Stimulated activated CD4-positive, alpha-beta T cell treated with anti-CD3 and anti-CD28 coated beads, Interleukin-1b, Interleukin-23, amount 100 ng/mL, for 24 hours (primary cell): ENCODE results near the gene CAMTA1.

Experiments
- DNase-seq, 4 experiments: peaks; one replicate each; pipeline ENCODE4 v3.0.0-alpha.2; 2020; ENCODE audit warnings: low read depth in 4 of 4, low spot score in 1 of 4

CAMTA1 gene

DNA sequence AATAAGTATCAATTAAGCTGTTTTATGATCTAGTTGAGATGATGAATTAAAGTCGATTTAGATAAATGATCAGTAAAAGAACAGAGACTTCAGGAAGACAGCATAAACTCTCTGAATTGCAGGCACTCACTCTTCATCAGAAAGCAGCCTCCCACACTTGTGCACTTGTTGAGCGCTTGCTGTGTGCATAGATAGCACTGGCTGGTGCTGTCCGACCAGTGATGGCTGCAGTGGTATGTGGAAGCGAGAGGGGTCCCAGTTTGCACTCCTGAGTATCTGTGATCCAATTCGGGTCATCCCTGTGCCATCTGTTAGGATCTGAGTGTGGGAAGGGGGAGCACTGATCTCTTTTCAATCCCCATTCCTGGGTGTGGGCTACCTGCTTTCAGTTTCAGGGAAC, 137.8 kb downstream of the CAMTA1 start:
- DNase-seq, result no peak

DNA sequence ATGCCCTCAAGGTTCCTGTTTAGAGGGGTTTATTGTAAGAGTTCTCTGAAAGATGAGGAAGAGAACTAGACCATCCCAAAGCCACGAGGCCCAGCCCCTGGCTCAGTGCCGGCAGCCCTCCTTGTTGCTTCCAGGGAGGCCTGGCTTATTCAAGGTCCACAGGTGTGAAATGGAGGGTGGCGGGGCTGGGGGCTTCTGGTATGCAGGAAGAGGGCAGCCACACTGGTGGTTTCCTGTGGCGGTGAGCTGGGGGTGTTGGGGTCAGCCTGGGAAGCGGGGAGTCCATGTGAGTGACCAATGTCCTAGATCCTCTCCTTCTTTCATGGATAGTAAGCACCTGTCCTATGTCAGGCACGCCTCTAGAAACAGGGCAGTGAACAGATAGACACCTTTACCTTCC, 138.2 kb downstream of the CAMTA1 start:
- DNase-seq, result no peak

DNA sequence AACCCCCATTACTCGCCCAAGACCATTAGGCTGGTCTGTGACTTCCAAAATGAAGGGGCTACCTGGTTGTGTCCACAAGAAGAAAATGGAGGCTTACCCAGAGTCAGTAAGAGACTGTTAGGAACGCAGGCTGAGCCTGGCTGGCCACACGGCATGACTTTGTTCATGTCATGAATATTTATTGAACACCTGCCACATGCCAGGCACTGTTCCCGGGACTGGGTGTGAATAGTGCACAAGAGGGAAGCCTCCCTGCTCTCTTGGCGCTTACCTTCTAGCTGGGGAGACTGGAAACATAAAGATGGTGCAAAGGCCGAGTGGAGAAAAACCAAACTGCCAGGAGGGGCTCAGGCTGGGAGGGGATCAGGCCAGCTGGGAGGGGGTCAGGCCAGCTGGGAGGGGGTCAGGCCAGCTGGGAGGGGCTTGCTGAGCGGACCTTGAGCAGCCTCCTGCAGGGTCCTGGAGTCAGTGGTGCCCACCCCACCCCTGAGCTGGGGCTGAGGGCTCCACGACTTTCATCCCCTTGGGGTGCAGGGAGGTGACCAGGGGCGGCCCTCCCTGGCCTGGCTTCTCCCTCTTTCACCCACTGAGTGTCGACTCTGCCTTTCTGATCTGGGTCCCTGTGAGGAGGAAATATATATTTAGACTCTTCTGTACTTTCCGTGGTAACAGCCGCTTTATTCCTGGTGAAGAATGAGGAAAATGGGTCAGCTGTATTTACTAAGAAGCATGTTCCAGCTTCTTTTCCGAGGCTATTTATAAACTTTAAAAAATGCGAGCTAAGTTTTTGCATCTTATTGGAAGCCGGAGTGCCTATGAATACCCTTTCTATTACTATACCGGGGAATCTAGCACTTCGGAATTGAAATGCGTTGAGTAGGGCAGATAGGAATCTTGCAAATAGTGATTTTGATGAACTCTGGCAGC, 139.0 kb downstream of the CAMTA1 start:
- DNase-seq, result no peak

DNA sequence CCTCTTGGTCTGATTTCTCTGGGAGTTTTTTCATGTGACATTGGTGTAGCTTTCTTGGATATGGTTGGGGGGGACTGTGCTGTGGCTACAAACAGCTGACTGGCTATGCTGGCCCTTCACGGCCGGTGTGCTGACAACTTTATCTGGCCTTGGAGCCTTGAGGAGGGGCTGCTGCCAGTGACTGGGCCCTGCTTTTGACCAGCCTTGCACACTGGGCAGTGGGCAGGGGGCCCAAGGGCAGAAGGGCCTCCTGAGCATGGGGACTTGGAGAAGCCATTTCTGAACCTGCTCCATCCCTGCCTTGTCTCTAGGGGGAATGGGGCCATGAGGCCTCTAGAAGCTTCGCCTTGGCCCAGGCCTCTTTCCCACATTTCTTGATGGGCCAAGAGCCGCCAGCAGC, 139.6 kb downstream of the CAMTA1 start:
- DNase-seq, result no peak

DNA sequence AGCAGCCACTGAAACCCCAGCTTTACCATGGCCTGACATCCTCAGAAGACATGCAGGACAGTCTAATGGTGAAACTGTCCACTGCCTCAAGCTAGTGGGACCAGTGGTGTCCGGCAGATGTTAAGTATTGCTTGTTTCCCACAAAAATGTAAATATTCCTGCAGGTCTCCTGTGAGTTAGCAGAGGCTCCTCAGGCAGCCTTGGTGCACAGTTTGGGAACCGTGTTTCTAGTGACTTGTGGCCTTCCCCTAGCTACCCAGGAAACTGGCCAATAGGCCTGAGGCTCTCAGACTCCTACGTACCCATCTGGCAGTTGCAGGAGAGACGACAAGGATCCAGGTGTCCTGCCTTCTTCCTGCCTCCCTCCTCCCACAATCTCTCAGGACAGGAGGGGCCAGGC, 142.4 kb downstream of the CAMTA1 start:
- DNase-seq, result no peak

DNA sequence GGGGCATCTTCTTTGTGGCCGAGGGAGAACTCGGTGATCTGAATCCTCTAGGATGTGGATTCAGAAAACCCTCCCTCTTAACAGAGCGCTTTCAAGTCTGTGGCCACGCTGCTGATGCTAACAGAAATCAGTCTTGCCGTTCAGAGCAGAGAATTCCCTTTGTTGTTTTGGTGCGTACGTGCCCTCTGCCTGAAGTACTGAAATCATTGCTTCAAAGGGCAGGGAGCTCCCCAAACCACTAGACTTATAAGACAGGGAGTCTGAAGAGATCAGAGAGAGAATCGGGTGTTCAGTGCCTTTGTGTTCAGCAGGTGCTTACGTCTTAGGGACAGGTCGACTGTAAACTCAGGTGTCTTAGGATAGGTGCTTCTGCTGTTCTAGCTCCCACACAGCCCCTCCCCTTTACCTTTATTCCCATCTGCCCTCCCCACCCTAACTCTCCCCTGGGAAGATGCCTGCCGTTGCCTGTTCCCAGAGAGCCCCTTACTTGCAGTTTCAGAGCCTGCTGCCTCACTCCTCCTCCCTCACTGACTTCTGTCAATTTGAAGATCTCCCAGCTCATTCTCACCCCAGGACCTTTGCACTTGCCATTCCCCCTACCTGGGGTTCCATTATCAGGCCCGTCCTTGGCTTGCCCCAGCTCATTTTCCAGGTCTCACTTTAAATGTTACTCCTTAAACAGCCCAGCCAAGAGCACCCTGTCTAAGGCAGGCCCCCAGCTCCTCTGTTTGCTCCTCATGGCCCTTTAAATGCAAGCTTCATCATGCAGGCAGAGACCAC, 143.0 kb downstream of the CAMTA1 start:
- no peak for DNase-seq

DNA sequence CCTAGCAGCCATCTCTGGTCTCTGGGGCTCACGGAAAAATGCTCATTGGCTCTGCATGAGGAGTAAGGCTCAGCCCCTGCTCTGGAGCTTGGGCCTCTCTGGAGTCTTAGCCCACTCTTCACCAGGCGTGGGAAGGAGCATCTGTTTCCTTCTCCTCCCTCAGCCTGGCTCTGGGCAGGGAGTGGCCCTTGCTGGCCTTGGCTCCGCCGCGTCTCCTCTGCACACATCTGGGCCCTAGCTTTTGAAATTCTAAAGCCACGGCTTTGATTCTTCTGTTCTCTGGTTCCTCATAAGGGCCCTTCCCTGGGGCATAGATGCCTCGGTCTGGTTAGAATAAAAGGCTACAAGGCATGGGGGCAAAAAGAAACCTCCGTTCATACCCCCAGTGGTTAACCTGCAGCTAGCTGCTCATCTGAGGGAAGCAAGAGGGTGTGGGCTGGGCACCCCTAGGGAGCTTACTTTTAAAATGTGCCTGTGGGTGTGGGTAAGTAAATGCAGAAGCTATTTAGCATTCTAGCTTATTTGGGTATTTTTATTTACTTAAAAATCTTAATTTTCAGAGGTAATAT, 145.6 kb downstream of the CAMTA1 start:
- no peak for DNase-seq

DNA sequence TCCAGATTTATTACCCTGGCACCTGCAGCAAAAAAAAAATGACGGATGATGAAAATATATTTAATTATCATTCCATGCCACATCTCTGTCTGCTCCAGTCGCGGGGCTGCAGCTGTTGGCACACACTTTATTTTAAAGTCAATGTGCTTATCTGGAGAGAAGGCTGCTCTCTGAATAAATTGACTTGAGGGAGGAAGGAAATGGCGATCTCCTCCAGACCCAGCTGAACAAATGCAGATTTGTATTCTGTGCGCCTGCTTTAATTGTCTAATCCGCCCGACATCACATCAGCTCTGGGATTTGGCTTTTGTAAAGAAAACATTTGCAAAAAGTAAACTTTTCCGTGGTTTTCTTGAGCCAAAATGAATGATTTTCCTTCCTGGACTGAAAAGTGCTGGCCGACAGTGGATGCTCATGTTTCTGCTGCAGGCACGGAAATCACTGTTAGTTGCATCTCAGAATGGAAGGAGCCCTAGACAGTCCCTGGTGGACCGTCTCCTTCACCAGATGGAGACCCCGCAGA, 150.2 kb downstream of the CAMTA1 start:
- DNase-seq, result no peak

DNA sequence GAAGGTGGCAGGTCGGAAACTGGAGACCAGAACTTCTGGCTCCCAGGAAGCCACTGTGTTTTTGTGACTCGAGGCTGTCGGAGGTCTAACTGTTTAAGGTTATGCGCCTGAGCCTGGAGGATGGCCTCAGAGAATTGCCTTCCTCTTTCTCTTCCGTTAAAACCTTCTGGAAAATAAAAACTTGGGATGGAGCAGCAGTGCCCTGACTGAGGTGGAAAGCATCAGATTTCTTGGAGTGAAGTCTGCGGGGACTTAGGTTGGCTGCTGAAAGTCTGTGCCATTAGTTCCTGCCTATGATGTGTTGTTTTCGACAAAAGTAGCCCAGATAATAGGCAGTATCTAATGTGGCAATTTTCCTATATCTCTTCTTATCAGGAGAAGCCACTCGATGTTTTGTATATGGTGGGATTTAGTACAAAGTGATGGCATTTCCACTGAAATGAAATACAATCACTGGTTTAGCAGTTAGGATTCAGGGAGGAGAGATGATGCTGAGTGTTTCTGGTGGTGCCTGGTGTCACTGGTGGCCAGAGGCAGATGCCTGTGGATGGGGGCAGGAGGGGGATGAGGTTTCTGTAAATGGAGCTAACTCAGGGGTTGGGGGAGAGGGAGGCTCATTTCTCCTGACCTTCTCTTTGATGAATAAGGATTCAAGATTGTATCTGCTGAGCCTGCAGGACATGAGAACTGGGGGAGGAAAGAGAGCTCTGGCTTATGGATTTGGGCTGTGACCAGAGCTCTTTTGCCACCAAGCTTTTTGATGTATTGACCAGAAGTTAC, 150.8 kb downstream of the CAMTA1 start:
- DNase-seq, result no peak

DNA sequence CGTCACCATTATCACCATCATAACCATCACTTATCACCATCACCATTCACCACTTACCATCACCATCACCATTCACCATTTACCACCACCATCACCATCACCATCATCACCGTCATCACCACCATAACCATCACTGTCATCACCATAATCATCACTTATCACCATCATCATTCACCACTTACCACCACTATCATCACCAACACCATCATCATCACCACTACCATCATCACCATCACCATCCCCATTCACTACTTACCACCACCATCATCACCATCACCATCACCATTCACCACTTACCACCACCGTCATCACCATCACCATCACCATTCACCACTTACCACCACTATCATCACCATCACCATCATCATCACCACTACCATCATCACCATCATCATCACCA, 151.8 kb downstream of the CAMTA1 start:
- no peak for DNase-seq

DNA sequence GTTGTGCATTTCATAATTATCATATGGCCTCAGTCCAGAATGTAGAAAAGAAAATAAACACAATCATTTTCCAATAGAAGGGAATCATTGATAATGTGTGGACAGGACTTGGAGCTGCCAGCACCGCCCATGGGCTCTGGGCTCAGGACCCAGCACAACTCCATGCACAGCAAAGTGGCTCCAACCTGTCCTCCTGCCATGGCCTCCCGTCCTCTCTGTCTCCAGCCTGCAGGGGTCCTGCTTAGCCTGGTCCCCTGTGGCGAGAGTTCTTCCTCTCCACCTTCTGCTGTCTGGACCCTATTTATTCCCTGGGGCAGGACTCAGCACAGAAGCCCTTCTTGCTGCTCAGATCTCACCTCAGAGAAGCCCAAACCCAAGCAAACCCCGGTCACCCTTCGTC, 154.1 kb downstream of the CAMTA1 start:
- DNase-seq, result no peak

DNA sequence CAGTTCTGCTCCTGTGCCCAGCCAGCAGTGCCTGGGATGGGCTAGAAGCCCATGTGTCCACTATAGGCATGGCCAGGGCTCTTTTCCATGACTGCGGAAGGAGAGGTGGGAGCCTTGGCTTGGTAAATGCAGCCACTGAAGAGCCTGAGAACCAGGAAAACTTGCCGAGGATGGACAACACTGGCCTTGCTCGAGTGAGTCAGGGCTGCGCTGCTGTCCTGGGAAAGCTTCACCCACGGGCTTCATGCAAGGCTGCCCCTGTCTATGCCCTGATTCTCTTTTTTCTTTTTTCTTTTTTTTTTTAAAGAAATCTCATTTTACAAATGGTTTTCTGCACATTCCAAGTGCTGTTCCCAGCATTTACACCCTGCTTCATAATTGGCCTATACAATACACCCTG, 156.5 kb downstream of the CAMTA1 start:
- DNase-seq, result no peak

DNA sequence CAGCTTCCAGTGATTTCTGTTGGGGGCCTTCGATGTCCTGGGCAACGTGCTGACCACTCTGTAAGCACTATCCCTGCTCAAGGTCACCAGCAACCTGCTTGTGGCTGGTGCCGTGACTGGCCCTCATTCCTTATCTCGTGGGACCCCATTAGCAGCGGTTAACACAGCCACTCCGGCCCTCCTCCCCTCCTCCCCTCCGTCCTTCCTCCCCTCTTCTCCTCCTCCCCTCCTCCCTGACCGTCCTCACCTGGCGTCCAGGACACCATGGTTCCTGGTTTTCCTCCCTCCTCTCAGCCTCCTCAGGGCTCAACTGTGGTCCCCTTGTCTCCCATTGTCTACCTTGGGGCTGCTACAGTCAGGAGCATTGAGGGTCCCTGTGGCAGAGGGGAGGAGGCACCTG, 157.7 kb downstream of the CAMTA1 start:
- no peak for DNase-seq

DNA sequence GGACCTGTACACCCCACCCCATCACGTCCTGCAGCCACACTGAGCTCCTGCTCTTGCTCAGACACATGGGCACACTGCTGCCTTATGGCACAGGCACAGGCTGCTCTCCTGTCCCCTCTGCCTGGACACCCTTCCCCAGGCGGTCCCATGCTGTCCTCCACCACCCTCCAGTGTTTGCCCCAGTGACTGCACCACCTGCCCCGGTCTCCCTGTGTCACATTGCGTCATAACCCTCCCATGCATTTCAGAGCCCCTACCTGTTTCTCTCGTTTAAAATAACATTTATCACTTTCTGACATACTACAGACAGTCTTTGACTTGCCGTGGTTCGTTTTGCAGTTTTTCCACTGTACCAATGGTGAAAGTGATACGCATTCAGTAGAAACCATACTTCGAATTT, 159.2 kb downstream of the CAMTA1 start:
- no peak for DNase-seq

DNA sequence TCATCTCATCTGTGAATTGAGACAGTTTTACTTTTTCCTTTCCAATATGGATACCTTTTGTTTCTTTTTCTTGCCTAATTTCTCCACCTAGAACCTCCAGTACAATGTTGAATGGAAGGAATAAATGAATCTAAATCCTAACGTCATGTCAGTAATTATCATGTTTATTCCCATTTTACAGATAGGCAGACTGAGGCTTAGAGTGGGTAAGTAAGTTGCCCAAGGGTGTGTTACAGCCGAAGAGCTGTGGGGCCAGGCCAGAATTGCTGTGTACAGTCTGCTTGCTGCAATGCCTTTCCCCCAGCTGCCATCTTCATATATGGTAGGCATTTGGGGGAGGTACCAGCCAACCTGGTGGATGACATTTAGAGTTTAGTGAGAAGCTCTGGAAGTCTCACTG, 162.7 kb downstream of the CAMTA1 start:
- DNase-seq, result no peak

DNA sequence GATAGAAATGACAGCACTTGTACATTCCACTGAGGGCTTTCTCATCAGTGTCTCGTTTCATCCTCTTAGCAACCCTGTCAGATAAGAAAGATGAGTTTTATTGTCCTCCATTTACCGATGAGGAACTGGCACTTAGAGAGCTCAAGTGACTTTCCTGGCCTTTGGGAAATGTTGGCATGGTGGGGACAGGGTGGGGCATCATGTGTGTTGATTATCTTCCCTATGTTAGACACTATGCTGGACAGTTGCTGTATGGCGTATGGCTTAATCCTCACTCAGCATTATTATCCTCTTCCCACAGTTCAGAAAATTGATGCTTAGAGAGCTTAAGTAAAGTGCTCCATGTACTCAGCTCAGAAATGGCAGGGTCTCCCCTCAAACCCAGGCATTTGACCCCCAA, 163.2 kb downstream of the CAMTA1 start:
- no peak for DNase-seq

DNA sequence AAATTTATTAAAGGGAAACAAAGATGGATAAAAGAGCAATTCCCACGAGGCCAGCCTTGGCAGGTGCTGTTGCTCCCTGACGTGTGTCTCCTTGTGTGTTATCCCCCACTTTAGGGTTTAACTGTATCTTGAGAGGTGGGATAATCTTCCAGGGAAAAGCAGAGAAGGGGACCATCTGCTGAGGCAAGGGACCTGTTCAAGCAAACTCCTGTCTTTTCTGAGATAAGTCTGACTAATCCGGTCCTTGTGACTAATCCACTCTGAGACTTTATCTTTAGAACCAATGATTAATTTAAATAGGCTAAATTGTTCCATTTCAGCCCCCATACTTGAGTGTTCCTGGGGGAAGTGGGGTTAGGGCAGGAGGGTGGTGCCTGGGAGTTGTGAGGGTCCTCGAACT, 163.6 kb downstream of the CAMTA1 start:
- DNase-seq, result no peak

DNA sequence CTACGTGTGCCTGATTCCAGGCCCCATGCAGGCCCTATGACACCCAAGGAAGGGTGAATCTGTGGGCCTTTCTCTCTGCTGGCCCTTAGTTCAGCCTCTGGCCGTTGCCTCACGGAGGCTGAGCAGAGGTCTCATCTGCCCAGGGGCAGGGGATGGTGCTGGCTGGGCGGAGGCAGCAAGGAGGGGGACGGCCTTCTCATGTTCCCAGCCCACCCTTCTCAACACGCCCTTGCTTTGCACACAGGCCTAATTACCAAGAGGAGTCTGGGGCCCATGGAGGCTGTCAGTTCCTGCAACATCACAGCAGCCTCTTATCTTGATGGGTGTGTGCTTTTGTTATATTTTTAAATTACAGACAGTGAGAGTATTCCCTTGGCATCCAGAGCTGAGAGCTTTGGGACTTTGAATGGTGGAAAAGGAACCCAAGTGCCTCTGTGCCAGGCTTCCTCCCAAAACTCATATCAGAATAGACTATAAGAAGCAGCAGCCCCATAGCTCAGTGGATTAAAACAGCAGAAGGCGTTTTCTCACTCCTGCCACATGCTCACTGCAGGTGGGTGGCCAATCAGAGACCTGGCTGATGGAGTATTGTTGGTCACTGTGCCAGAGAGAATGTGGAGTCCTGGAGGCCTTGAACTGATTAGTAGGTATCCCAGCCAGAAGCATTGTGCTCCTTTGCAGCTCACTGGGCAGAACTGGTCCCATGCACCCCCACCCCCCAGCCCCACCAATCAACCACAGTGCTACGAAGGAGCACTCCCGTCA, 164.9 kb downstream of the CAMTA1 start:
- DNase-seq, result no peak

DNA sequence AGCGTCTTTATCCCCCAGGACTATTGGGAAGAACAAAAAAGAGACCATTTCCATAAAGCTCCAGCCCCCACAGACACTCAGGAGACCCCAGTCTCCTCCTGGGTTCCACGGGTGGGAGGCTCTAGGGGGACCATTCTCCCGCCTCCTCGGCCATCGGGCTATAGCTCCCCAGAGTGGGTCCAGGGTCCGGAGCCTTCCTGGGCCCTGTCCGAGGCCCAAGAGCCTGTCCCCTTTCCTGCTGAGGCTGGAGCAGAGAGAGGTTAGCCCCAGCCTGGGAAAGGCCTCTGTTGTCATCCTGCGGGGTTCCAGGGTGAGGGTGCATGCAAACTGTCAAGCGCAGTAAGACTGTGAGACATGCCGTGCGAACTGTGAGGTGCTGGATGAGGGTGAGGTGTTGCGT, 166.3 kb downstream of the CAMTA1 start:
- no peak for DNase-seq

DNA sequence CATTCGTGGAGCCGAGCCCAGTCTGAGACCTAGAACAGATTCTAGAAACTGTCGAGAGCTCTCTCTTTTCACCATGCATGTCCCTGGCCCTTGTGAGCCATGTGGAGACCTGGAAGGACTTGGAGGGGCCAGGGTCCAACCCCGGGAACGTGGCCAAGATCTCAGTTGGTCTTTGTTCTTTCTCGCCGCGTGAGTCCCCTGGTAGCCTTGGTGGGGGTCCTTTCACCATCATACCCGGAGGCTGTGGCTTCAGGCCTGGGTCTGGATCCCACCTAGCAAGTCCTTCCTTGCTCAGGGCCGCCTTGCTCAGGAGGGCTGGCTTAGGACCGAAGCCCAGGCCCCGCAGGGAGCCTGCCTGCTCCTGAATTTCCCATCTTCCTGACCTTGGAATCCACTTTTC, 168.0 kb downstream of the CAMTA1 start:
- DNase-seq, result no peak
